Naive thymus-derived CD4-positive, alpha-beta T cell (primary cell): ENCODE measurements around the gene DNAJC13. TPM values are rescaled to one million over a fixed set of nuclear protein-coding genes. Genes with fewer than 3 reads are reported as not detected.
"Not testable (repeated sequence)": the region's sequence is repeated elsewhere in the genome, so short reads cannot be mapped to it uniquely, and the experiment has no call there.

Experiments used
- ATAC-seq: fragments of 150-1000 bp; cut with Tn5 transposase; 2 replicates; pipeline ENCODE4 v1.10.0; 2021; ENCODE audit warnings: mild to moderate bottlenecking, moderate library complexity
- CTCF ChIA-PET: fragments of 350-600 bp; sonication (Branson Sonifier 250); formaldehyde crosslinking; loops from one replicate; lab custom pipeline; 2021; ENCODE audit warnings: antibody characterized with exemption; lab: Charles Lee
- POLR2A ChIA-PET: fragments of 350-600 bp; sonication (Branson Sonifier 250); formaldehyde crosslinking; loops from one replicate; lab custom pipeline; 2021; ENCODE audit warnings: antibody characterized with exemption, inconsistent platforms; lab: Charles Lee
- DNase-seq, 9 donors: peaks; one replicate each; pipeline versions ENCODE4 v3.0.0 to v3.0.0-alpha.2; 2020 to 2022; ENCODE audit warnings: mixed read lengths in 1 of 9
- H3K27ac ChIP-seq: one replicate; pipeline ENCODE4 v1.7.0; 2013; ENCODE audit warnings: mild to moderate bottlenecking, low read depth, low read length, moderate library complexity
- H3K27me3 ChIP-seq, 2 donors: one replicate each; pipeline ENCODE4 v1.7.0; 2013; ENCODE audit warnings: low read length in 2 of 2, mild to moderate bottlenecking in 2 of 2, moderate library complexity in 2 of 2; ENCODE audit not compliant: control insufficient read depth in 2 of 2, insufficient read depth in 2 of 2
- H3K36me3 ChIP-seq, 3 experiments: 1 replicate in 2 of 3; 2 replicates in 1 of 3; pipeline ENCODE4 v1.7.0; 2013; ENCODE audit warnings: low read length in 3 of 3, mild to moderate bottlenecking in 3 of 3, moderate library complexity in 1 of 3; ENCODE audit not compliant: insufficient read depth in 3 of 3, control insufficient read depth in 2 of 3
- H3K4me1 ChIP-seq, 2 donors: one replicate each; pipeline ENCODE4 v1.7.0; 2013; ENCODE audit warnings: low read length in 2 of 2, mild to moderate bottlenecking in 2 of 2, moderate library complexity in 1 of 2; ENCODE audit not compliant: control insufficient read depth in 2 of 2, insufficient read depth in 2 of 2
- H3K4me3 ChIP-seq: 2 replicates; pipeline ENCODE4 v1.7.0; 2013; ENCODE audit warnings: mild to moderate bottlenecking, low read length
- H3K9me3 ChIP-seq, 3 experiments: 1 replicate in 2 of 3; 2 replicates in 1 of 3; pipeline ENCODE4 v1.7.0; 2013; ENCODE audit warnings: low read length in 3 of 3; ENCODE audit not compliant: control insufficient read depth in 2 of 3
- H3K27ac Mint-ChIP-seq, 9 donors: one replicate each; pipeline ENCODE4 v1.8.0; 2020 to 2022; ENCODE audit warnings: mixed read lengths in 9 of 9, mild to moderate bottlenecking in 8 of 9, moderate library complexity in 5 of 9, inconsistent platforms in 2 of 9
- H3K27me3 Mint-ChIP-seq, 5 donors: one replicate each; pipeline ENCODE4 v1.8.0; 2021 to 2022; ENCODE audit warnings: mixed read lengths in 5 of 5, mild to moderate bottlenecking in 1 of 5
- H3K36me3 Mint-ChIP-seq, 5 donors: one replicate each; pipeline ENCODE4 v1.8.0; 2020 to 2022; ENCODE audit warnings: mixed read lengths in 5 of 5, mild to moderate bottlenecking in 3 of 5, inconsistent platforms in 1 of 5
- H3K4me1 Mint-ChIP-seq, 7 donors: one replicate each; pipeline ENCODE4 v1.8.0; 2020 to 2022; ENCODE audit warnings: mixed read lengths in 7 of 7, mild to moderate bottlenecking in 3 of 7, inconsistent platforms in 1 of 7
- H3K4me3 Mint-ChIP-seq, 10 donors: one replicate each; pipeline ENCODE4 v1.8.0; 2020 to 2022; ENCODE audit warnings: mild to moderate bottlenecking in 10 of 10, mixed read lengths in 10 of 10, moderate library complexity in 6 of 10, inconsistent platforms in 2 of 10
- H3K9me3 Mint-ChIP-seq, 11 donors: one replicate each; pipeline ENCODE4 v1.8.0; 2020 to 2022; ENCODE audit warnings: mixed read lengths in 11 of 11, mild to moderate bottlenecking in 4 of 11, inconsistent platforms in 1 of 11, moderate library complexity in 1 of 11
- intact Hi-C, 2 donors: fragments of 100-400 bp; cut with micrococcal nuclease; formaldehyde crosslinking; loops; one replicate each; pipeline ENCODE4 v1.15.1; 2023
- polyA plus RNA-seq, 2 donors: library from polyadenylated mRNA; unstranded; fragments of 300-500 nt; fragmentation: Illumina TruSeq; gene quantifications; one replicate each; pipeline ENCODE4 v1.2.3, GENCODE V29; 2021
- total RNA-seq, 6 experiments: library from RNA in 5 of 6; stranded (reverse) in 5 of 6; gene quantifications; 1 replicate in 5 of 6; 2 replicates in 1 of 6; pipeline ENCODE4 v1.2.3 and lab custom pipeline; 2021 to 2026

The DNAJC13 gene
- total and polyA plus RNA-seq, 7 experiments from 2014 or later, result 10.3 to 41.5 (median 35.0) TPM

DNA sequence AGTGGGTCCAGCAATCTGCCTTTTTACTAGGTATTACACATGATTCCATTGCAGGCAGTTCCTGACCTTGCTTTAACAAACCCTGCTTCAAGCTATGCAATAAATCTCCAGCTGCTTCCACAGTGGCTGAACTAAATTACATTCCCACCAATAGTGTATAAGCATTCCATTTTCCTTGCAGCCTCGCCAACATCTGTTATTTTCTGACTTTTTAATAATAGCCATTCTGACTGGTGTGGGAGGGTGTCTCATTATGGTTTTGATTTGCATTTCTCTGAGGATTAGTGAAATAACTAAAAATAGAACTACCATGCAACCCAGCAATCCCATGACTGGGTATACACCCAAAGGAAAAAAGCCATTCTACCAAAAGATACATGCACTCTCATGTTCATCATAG is 36.4 kb upstream of the DNAJC13 start:
- Histone ChIP-seq H3K27me3 (no peaks in the 10 kb centered on the region), H3K9me3 (peaks cover 0 to 4% (median 0%) of the 10 kb centered on the region in 3 experiments), H3K4me3 (no peak overlapping the region), H3K36me3 (no peaks in the 10 kb centered on the region), H3K4me1 (no peaks in the 10 kb centered on the region), H3K27ac (no peak overlapping the region)
- intact Hi-C loops, result no loop called here
- H3K27me3 Mint-ChIP-seq, result peaks cover 0 to 40% (median 28%) of the 10 kb centered on the region in 5 donors
- ATAC-seq, result no peak
- ChIA-PET POLR2A (no interaction called here), CTCF (no interaction called here)
- H3K36me3 Mint-ChIP-seq, result peaks cover 0 to 7% (median 4%) of the 10 kb centered on the region in 5 donors
- H3K27ac Mint-ChIP-seq, result no peak overlapping the region
- H3K4me3 Mint-ChIP-seq, result no peak overlapping the region
- no peak for DNase-seq
- H3K4me1 Mint-ChIP-seq, result no peaks in the 10 kb centered on the region
- peaks cover 0 to 9% (median 2%) of the 10 kb centered on the region in 11 donors for H3K9me3 Mint-ChIP-seq

DNA sequence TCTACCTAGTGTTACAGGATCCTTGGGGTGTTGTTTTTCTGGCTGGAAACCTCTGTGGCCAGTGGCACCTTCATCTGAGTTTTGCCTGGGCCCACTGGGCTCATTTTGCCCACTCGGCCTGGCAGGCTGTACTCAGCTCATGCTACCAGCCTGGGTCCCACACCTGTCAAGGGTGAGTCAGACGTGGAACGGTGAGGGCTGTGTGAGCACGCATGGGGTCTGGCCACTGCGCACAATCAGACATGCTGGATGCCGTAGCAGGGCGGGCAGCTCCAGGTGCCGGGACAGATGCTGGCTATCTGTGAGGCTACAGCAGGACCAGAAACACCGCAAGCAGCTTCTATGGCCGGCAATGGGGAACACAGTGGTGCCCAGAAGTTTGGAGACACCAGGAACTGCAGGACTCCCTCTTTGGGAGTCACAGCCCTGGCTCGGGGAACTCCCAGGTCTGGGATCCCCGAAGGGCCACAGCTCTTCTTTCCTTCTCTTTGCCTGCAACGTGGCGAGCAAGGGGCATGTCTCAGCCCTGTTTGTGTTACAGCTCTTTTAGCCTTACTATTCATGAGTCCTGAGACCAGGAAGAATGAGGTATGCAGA is 35.9 kb upstream of the DNAJC13 start:
- H3K4me3 Mint-ChIP-seq, result no peak overlapping the region
- ChIA-PET POLR2A (no interaction called here), CTCF (no interaction called here)
- no peaks in the 10 kb centered on the region for H3K36me3 ChIP-seq
- DNase-seq, result no peak
- no peaks in the 10 kb centered on the region for H3K27me3 ChIP-seq
- H3K4me1 ChIP-seq, result no peaks in the 10 kb centered on the region
- intact Hi-C loops, result no loop called here
- ATAC-seq, result no peak
- no peak overlapping the region for H3K27ac ChIP-seq
- H3K36me3 Mint-ChIP-seq, result peaks cover 0 to 7% (median 4%) of the 10 kb centered on the region in 5 donors
- peaks cover 0 to 11% (median 2%) of the 10 kb centered on the region in 11 donors for H3K9me3 Mint-ChIP-seq
- peaks cover 0 to 43% (median 28%) of the 10 kb centered on the region in 5 donors for H3K27me3 Mint-ChIP-seq
- H3K27ac Mint-ChIP-seq, result no peak overlapping the region
- H3K9me3 ChIP-seq, result peaks cover 0 to 4% (median 0%) of the 10 kb centered on the region in 3 experiments
- peaks cover 0 to 2% (median 0%) of the 10 kb centered on the region in 7 donors for H3K4me1 Mint-ChIP-seq
- H3K4me3 ChIP-seq, result no peak overlapping the region

DNA sequence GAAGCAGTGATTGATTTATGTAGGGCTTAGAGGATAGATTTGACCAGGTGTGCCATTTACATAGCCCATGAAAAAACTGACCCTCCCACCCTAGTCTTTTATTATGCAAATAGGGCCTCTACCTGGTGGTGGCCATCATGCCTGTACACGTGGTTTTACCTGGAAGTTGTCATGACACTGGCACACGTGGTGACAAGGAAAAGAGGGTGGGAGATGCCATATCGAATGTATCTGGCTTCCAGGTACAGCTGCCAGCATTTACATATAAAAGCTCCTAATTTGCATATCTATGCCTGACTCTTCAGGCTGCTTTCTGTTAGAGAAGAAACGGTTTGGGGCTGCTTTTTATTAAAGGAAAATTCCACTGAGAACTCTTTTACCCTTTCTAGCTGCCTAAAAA is 35.0 kb upstream of the DNAJC13 start:
- no peak overlapping the region for H3K27ac ChIP-seq
- peaks cover 0 to 4% (median 0%) of the 10 kb centered on the region in 3 experiments for H3K9me3 ChIP-seq
- H3K4me3 ChIP-seq, result no peak overlapping the region
- Mint-ChIP-seq H3K4me3 (no peak overlapping the region), H3K27ac (no peak overlapping the region), H3K27me3 (peaks cover 3 to 43% (median 24%) of the 10 kb centered on the region in 5 donors), H3K36me3 (peaks cover 0 to 7% (median 4%) of the 10 kb centered on the region in 5 donors), H3K4me1 (peaks cover 0 to 5% (median 0%) of the 10 kb centered on the region in 7 donors), H3K9me3 (peaks cover 0 to 11% (median 2%) of the 10 kb centered on the region in 11 donors)
- ATAC-seq (no peak), DNase-seq (no peak)
- H3K4me1 ChIP-seq, result no peaks in the 10 kb centered on the region
- ChIA-PET CTCF (no interaction called here), POLR2A (no interaction called here)
- H3K36me3 ChIP-seq, result no peaks in the 10 kb centered on the region
- no peaks in the 10 kb centered on the region for H3K27me3 ChIP-seq
- intact Hi-C loops, result no loop called here

DNA sequence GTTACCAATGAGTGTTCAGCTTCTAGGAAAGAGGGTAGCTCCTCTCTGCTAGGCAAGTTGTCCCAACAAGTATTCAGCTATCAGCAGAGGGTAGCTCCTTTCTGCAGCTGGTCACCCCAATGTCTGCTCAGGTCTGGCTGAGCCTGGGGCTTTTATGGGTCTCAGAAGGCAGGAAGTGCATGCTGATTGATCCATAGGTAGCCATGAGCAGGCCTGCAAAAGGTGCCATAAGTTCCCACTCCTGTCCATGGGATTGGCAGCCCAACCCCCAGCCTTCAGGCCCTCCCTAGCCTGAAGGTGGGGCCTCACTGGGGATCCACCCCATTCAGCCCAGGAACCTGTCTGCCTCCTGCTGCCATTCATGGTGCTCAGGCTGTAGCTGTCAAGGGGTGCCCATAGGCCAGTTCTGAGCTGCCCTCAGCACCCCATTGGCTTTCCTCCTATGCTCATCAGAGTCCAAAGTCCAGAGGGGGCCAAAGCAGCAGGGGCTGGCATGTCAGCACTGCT is 34.6 kb upstream of the DNAJC13 start:
- ATAC-seq (no peak), DNase-seq (no peak)
- Mint-ChIP-seq H3K9me3 (peaks cover 0 to 9% (median 2%) of the 10 kb centered on the region in 11 donors), H3K36me3 (peaks cover 0 to 7% (median 4%) of the 10 kb centered on the region in 5 donors), H3K4me3 (no peak overlapping the region), H3K27ac (no peak overlapping the region), H3K27me3 (peaks cover 5 to 42% (median 19%) of the 10 kb centered on the region in 5 donors), H3K4me1 (peaks cover 0 to 5% (median 0%) of the 10 kb centered on the region in 7 donors)
- no peaks in the 10 kb centered on the region for H3K36me3 ChIP-seq
- peaks cover 0 to 4% (median 0%) of the 10 kb centered on the region in 3 experiments for H3K9me3 ChIP-seq
- CTCF ChIA-PET, result no interaction called here
- H3K27me3 ChIP-seq, result no peaks in the 10 kb centered on the region
- no peak overlapping the region for H3K4me3 ChIP-seq
- POLR2A ChIA-PET, result no interaction called here
- H3K4me1 ChIP-seq, result no peaks in the 10 kb centered on the region
- H3K27ac ChIP-seq, result no peak overlapping the region
- intact Hi-C loops, result no loop called here

DNA sequence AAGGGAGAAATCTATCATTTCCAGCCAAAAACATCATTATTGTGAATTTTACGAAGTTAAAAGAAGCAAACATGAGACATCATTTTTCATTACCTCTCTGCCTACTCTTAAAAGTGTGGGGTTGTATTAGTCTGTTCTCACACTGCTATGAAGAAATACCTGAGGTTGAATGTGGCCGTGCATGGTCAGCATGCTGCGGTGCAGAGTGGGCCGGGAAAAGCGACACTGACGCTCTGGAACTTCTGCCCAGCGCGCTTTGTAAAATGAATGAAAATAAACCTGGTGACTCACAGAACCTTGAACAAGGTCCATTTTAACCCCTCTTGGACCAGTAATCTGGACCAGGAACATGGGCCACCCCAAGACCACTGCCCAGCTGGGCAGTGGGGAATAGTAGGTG is 31.0 kb upstream of the DNAJC13 start:
- Histone ChIP-seq H3K4me3 (no peak overlapping the region), H3K9me3 (peaks cover 0 to 4% (median 0%) of the 10 kb centered on the region in 3 experiments), H3K27ac (no peak overlapping the region), H3K4me1 (no peaks in the 10 kb centered on the region), H3K27me3 (no peaks in the 10 kb centered on the region), H3K36me3 (no peaks in the 10 kb centered on the region)
- Mint-ChIP-seq H3K9me3 (peaks cover 0 to 9% (median 2%) of the 10 kb centered on the region in 11 donors), H3K27ac (no peak overlapping the region), H3K36me3 (peaks cover 0 to 4% (median 4%) of the 10 kb centered on the region in 5 donors), H3K4me1 (peaks cover 0 to 5% (median 0%) of the 10 kb centered on the region in 7 donors), H3K27me3 (peaks cover 0 to 29% (median 5%) of the 10 kb centered on the region in 5 donors), H3K4me3 (no peak overlapping the region)
- no peak for DNase-seq
- POLR2A ChIA-PET, result no interaction called here
- intact Hi-C loops, result no loop called here
- CTCF ChIA-PET, result interaction anchor here (0.6 kb wide), 1 partner anchor 22 kb away, joined by 3 read pairs; no protein-coding TSS in a partner anchor
- ATAC-seq, result no peak

DNA sequence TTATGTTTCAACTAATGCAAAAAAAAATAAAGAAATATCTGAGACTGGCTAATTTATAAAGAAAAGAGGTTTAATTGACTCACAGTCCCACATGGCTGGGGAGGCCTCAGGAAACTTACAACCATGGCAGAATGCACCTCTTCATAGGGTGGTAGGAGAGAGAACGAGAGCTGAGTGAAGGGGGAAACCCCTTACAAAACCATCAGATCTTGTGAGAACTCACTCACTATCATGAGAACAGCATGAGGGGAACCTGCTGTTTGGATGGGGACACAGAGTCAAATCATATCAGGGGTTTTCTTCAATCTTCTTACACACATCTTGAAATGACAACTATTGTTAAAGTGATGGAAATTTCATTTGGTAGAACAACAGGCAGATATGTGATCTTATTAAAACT is 24.6 kb upstream of the DNAJC13 start:
- CTCF ChIA-PET, H3K4me1 ChIP-seq, H3K9me3 Mint-ChIP-seq, H3K4me3 Mint-ChIP-seq, H3K4me1 Mint-ChIP-seq, H3K9me3 ChIP-seq, H3K27ac ChIP-seq, H3K36me3 ChIP-seq, H3K27ac Mint-ChIP-seq, H3K36me3 Mint-ChIP-seq, intact Hi-C loops, DNase-seq, H3K4me3 ChIP-seq, ATAC-seq, H3K27me3 ChIP-seq: not testable (repeated sequence)
- POLR2A ChIA-PET, result interaction anchor here (0.6 to 0.7 kb wide), 2 partner anchors 14 to 74 kb away, joined by 3 to 4 read pairs; no protein-coding TSS in a partner anchor
- peaks cover 0 to 11% (median 6%) of the 10 kb centered on the region in 5 donors for H3K27me3 Mint-ChIP-seq
